Ovary (tissue), 3 donors: ENCODE measurements around the gene KRT78.

Experiments
- CTCF ChIP-seq, 3 donors: fragments of 450-650 bp in 2 of 3; fragments of 200-600 bp in 1 of 3; IDR thresholded peaks; one replicate each; pipeline versions ENCODE4 v1.5.1 to v1.8.0; 2016 to 2022; ENCODE audit warnings: antibody characterized with exemption in 3 of 3, mild to moderate bottlenecking in 1 of 3
- POLR2A ChIP-seq: fragments of 450-650 bp; IDR thresholded peaks from one replicate; pipeline ENCODE4 v1.6.1; 2017; ENCODE audit warnings: antibody characterized with exemption, mild to moderate bottlenecking, moderate library complexity
- donor health status: DM: no; HTN: no; CAD: no.

- no peak for TF ChIP-seq CTCF (IDR thresholded peaks at IDR 0.05)
- no peak for TF ChIP-seq POLR2A
Measured at GRCh38 chr12:52799505-52800211, 49.1 kb downstream of the KRT78 start.
